Measurements from ENCODE around the gene LILRB1.
"Not testable (repeated sequence)": the region's sequence is repeated elsewhere in the genome, so short reads cannot be mapped to it uniquely, and the experiment has no call there.

Gene LILRB1

GRCh38 chr19:54667217-54667616 is 36.9 kb downstream of the LILRB1 start:
- DNase-seq, result no peak

GRCh38 chr19:54668353-54668752 is 38.1 kb downstream of the LILRB1 start:
- no peak for DNase-seq

- no peak for DNase-seq
Measured at GRCh38 chr19:54670576-54671357, 40.5 kb downstream of the LILRB1 start.

GRCh38 chr19:54673222-54673621 is 42.9 kb downstream of the LILRB1 start:
- no peak for DNase-seq

DNA sequence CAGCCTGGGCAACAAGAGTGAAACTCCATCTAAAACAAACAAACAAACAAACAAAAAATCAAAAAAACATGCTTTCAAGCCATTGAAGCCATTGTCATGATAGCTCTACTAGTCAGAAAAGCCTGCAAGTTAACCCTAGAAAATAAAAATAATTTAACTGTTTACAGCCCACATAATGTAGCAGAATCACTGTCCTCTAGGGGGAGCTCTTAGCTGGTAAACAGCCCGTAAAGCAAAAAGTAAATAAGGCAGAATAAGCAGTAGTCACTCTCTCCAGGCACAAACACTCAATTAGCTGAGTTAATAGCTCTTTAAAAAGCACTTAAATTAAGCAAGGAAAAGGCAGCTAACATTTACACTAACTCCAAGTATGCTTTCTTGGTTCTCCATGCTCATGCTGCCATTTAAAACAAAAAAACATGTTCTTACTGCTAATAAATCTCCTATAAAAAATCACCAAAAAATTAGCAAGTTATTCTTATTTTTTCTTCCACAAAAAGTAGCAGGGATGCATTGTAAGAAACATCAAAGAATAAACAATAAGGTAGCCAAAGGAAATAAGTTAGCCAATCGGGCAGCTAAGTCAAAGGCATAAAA is 43.8 kb downstream of the LILRB1 start:
- no peak for DNase-seq

DNA sequence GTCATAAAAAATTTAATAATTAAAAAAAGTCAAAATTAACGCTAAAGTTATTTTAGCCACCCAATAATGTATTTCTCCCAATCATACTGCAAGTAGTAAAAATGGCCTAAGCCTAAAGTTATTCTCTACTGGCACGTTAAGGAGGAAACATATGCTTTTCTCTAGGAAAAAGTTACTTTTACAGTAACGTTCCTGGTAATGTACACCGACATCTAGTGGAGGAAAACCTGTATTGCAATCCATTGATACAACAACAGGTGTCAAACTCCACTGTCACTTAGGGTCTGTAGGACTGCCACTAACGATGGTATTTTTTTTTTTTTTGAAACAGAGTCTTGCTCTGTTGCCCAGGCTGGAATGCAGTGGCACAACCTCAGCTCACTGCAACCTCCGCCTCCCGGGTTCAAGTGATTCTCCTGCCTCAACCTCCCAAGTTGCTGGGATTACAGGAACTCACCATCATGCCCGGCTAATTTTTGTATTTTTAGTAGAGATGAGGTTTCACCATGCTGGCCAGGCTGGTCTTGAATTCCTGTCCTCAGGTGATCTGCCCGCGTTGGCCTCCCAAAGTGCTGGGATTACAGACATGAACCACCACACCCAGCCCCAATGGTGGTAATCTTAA is 46.0 kb downstream of the LILRB1 start:
- DNase-seq, result not testable (repeated sequence)

DNA sequence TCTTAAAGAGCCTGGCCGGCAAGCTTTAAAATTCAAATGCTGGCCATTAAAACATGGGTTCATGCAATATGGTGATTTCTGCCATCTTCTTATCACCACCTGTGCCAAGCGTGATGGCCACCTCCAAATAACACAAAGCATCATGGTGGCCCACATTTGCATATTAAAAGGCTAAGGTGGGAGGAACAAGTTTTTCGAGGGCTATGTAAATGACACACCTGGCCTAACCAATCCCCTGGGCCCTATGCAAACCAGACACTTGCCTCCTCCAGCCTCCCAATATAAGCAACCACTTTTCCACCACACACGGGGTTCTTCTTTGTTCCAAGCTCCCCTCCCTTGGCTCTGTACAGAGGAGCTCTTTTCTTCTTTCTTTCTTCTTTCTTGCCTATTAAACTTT is 46.9 kb downstream of the LILRB1 start:
- DNase-seq, result no peak

GRCh38 chr19:54681596-54681995 is 51.3 kb downstream of the LILRB1 start:
- DNase-seq, result not testable (repeated sequence)

GRCh38 chr19:54682306-54682856 is 52.1 kb downstream of the LILRB1 start:
- DNase-seq, result no peak

DNA sequence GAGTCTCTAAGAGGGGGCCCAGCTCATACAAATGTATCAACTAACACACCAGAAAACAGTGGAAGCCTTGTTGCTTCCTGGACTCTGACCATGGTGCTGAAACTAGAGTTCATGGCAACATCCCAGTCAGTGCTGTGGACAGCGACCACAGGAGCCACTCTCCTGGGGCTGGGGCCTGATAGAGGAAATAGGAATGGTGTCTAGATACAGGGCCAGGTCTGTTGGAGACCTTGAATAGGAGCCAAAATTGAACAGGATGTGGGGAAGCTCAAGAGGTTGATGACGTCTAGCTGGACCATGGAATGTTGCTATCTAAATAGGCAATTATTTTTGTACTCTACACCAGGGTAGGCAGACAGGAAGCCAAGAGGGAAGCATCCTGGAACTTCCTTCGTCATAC is 54.2 kb downstream of the LILRB1 start:
- no peak for DNase-seq

Measured in CD4-positive, alpha-beta T cell treated with Interleukin-6 for 4 hours (primary cell).